GM04504 (cell line): Measurements from ENCODE around the gene CNTN6.
"Not testable (repeated sequence)": the region's sequence is repeated elsewhere in the genome, so short reads cannot be mapped to it uniquely, and the experiment has no call there.

Source experiments
- DNase-seq: peaks from one replicate; pipeline ENCODE4 v3.0.0-alpha.2; 2012; ENCODE audit warnings: low read depth

CNTN6 gene

DNA sequence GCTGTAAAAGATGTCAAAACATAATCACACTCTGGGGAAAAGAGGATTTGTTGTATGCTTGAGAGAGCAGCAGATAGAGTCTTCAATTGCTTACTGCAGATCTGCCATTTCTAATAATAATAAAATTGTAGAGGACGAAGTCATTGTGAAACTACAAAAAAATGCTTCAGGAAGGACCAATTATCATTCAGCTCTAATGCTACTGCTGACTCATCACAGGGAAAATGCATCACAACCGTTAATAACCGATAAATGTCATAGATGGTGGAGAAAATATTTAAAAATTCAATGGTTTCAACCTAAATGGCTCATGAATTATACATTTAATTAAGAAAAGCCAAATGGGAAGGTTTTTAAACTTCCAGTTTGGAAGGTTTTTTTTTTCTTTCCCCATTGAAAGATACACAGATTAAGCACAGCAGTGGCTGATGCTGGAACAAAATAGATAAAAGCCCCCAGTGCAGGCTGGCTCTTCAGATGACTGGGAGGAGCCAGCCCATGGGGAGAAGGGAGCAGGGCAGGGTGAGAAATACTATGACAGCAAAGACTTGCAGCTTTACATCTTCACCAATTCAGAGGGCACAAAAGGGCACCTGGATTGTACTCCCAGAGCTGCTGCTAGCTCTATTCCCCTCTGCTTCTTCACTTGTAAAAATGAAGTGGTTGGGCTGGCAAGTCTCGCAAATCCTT lies 196.1 kb downstream of the CNTN6 start:
- DNase-seq: no peak

DNA sequence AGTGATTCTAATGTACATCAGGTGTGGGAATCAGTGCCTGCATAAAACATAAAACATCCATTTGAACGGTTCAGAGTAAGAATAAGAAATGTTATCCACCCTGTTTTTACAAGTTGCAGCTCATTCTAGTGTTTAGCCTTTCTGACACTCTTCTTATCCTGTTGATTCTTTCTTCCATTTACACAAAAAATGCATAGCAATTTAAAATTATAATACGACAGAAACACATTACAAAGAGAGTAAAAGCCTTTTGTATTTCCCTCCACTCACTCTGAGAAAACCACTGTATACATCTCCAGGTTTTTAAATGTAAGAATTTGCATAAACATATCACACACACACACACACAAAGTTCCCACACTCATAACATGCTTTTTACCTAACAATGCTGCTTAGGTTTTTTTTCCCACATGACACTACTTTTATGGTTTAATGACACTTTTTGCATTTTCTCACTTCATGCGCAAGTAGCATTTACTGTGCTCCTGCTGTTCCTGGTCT lies 199.8 kb downstream of the CNTN6 start:
- no peak for DNase-seq

DNA sequence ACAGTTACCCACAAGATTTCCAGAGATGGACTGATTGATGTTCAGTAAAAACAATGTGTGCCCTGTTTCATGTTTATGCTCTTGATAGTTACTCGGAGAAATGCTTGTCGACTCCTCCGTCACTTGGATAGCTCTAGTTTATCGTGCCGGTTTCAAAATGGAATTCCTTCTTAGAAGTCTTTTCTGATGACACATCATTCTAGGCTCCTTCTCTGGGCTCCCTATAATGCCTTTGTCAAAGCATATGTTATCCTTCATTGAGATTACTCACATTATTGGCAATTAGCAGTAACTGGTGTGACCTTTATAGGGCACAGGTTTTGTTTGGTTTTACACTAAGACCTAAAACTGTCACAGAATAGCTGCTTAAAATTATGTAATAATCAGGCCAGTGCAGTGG lies 201.8 kb downstream of the CNTN6 start:
- DNase-seq: no peak

DNA sequence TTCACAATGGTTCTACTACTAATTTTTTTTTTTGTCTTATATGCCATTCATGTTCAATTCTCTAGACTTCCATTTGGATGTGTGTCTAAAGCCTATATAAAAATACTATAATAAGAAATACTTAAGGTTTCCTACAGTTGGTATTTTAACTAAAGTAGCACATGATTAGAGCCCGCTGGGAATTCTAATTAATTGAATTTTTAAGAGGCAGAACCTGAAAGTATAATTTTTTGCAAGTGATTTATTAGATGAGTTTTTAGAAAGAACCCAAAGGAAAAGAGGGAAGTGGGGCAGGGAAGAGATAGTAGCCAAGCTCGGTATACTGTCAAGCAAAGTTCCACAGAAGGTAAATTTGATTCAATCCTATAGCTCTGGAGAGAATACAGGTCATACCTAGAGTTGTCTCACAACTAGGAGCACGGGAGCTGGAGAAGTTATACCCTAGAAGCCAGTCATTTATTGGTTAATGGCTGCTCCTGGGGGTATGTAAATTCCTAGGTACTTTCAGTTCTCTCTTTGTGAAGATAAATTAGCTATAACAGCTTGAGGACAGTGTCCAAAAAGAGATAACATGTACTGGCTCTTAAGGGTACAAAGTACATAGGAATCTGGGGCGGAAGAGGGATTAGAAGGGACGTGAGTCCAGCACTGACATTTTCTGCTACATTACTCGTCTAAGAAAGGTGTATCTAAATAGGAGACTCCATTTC lies 225.6 kb downstream of the CNTN6 start:
- DNase-seq: no peak

DNA sequence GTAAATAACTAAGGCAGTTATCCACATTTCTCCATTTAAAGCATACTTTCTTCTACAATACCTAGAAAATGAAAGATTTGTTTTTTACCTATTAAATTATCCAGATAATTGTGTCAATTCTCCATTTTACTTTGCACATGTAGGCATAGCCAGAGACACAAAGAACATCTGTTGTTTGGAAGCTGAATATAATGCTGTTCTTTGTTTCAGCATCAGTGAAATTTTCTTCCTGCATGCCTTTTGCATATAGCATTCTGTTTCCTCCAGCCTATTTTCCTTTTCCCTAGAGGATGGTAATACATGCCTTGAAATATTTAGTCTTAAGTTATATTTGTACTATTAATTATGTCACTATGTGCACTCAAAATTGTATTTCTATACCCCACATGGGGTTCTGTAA lies 233.7 kb downstream of the CNTN6 start:
- DNase-seq: no peak

DNA sequence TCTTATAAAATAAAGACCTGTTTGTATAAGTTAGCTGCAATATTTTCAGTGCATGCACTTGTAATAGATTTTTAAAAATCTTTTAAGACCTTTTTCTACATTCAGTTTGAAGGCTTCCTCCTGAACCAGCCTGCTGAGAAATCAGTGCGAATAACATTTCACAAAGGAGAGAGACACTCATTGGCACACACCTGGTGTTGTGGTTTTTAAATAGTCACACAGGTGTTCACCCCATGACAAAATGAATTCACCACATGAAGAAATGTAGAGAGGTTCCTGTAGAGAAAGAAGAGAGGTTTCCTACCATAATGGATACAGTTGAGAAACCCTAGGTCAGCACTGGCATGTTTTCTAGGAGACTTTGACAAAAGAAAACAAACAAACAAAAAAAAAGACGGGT lies 237.3 kb downstream of the CNTN6 start:
- no peak for DNase-seq

DNA sequence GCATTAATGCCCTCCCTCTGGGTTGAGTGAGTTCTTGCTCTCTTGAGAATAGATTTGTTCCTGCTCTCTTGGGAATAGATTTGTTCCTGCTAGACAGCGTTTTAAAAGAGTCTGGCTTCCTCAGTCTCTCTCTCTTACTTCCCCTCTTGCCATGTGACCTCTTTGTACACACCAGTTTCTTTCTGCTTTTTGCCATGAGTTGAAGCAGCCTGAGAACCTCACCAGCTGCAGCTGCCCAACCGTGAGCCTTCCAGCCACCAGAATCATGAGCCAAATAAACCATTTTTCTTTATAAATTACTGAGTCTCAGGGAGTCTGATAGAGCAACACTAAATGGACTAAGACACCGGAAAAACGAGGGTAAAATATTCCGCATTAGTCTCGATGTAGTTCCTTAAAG lies 253.6 kb downstream of the CNTN6 start:
- no peak for DNase-seq

DNA sequence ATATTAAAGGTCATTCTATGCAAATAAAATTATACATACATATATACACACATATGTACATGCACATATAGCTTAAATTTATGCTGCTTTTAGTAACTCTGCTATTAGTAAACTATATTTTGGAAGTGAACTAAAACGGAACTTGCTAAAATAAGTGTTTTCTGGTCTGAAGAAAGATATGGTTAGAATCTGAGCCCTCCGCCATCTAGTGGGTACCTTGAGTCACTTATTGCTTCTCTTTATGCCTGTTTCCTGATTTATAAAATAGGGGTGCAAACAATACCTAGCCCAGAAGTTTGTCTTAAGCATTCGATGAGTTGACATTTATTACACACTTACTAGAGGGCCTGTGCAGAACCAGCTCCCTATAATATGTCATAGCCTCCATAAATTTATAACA lies 255.7 kb downstream of the CNTN6 start:
- no peak for DNase-seq

DNA sequence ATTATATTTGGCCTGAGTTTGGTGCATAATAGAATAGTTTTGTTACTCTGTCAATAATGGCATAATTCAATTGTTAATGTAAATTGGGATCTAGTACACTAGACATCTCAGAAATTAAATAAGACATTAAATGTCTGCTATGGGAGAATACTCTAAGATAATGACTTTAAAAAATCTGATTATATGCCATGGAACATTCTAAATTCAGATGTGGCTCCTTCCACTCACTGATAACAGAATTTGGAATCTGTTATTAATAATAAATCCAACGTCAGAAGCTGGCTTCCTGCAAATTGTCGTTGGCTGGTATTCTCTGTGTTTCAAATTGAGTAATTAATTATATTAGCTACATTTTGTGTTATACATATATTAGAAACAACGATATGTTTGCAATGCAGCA lies 258.1 kb downstream of the CNTN6 start:
- no peak for DNase-seq

DNA sequence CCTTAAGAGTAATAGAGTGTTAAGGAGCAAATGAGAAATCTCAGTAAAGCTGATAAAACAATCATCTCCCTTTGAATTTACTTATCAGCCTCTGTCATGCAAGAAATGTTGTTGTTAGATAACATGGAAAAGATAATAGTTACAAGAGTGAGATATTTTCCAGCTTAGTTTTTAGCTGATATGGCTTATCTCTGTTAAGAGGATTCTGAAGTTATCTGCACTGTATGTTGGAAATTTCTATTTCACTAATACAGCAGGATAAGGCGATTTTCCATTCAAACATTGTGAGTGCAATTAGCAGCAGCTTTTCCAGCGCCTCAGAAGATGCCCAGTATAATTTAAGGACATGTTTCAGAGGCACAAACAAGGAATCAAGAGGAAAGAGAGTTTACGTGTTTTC lies 262.9 kb downstream of the CNTN6 start:
- DNase-seq: no peak

DNA sequence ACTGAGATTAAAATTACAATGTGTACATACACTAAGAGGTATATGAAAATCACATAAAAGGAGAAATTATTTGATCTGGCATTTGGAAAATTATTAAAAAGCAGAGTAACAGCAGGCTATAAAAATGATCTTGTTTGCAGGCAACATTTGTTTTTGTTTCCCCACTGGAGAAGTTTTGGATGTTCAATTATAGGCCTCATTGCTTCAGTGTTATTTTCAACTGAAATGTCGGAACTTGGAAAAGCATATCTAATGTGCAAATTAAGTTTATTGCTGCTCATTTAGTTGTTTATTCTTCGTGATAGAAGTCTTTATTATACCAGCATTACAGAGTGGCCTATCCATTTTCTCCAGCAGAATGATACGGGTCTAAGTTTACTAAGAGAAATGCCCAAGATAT lies 263.3 kb downstream of the CNTN6 start:
- no peak for DNase-seq

DNA sequence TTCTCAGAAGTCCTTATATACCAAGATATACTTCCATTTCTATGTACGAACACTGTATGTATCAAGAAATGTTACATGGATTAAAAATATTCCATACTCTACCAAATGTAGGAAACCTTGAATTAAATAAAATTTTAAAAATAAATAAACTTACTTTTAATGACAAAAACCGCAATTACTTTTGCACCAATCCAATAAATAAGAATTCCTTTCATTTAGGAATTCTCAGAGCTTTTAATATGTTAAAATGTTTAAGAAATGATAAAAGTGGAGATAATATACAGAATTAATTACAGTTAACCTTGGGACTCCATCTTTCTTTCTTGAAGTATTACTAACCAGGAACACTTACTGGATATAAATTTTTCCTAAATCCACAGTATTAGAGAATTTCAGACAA lies 272.7 kb downstream of the CNTN6 start:
- no peak for DNase-seq

DNA sequence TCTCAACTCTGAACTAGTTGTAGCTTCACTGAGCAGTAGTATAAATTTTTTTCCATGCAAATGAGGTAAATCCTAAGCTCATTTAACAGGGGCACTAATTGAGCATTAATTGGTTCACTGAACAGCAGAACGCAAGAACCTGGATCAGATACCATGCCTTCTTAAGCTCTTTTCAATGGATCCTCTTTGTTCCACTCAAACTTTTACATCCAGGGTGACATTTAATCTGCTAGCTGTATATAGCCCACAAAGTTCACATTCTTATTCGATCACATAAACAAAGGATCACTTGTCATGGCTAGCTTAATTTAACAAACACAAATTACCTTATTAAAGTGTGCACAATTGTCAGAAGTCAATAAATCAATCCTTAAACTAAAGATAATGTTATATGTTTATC lies 281.6 kb downstream of the CNTN6 start:
- DNase-seq: no peak

DNA sequence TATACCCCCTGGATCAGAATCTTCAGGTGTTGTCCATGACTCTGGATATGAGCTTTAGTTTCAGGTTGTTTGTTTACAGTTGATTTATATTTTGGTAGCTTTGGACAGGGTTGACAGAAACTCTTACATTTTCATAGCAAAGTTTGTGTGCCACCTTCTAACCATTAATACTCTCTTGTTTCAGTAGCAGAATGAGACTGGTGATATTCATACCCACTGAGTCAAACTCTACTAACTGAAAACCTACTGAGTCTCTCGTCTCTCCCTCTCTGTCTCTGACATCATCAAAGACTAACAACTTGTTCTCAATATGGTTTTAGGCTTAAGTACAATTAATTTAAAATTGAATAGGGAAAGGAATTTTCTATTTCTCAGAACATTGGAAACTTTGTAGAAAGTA lies 282.3 kb downstream of the CNTN6 start:
- DNase-seq: no peak

DNA sequence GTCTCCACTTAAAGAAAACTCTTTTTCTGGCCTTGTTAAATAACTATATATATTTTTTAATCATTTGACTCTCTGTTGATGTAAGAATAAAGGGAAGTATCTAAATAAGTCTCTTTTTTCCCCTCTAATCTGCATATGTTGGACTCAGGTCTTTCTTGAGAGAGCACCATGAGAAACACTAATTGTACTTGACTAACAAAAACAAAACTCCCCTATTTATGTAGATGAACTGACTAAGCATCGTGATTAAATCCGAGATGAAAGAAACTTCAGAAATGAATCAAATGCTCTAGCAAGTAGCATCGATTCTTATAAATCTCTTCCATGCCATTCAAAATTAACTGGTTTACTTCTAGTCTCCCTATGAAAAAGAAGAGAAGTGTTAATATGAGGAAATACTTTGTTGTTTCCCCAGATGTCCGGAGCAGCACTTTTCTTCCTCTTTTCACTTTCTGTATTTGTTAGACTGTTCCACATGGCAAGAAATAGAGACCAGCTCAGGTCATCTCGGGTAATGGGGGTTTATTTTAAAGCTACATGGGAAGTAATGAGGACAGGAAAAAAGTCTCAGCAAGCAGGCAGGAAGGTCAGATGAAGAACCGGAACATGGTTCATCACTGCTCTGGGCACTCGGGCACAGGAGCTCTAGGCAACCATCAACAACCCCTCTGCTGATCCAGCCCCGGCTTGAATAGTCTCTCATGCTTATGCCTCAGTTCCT lies 288.3 kb downstream of the CNTN6 start:
- DNase-seq: no peak

DNA sequence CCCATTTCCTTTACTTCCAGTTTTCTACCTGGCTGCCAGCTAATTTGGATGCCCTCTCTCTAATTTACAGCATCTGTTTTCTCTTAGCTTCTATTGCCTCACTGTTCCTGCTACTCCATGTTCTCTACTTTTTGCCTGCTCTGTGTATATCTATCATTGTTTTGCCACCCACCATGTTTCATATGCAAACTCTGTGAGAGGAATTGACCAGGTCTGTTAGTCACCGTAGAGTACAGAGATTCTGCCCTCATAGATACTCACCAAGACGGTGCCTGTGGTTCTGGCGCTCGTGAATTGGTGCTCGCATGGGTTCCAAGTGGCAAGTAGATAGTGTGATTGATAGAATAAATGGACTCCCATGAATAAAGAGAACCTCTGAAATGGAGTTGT lies 288.8 kb downstream of the CNTN6 start:
- no peak for DNase-seq

DNA sequence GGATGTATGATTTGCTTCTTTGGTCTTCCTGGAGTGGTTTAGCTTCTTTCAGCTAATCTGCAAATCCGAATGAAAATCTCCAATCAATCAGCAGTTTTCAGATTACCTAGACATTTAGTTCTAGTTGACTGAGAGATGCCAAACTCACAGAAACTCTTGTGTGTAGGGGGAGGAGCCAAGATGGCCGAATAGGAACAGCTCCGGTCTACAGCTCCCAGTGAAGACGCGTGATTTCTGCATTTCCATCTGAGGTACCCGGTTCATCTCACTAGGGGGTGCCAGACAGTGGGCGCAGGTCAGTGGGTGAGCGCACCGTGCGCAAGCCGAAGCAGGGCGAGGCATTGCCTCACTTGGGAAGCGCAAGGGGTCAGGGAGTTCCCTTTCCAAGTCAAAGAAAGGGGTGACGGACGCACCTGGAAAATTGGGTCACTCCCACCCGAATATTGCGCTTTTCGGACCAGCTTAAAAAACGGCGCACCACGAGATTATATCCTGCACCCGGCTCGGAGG lies 294.6 kb downstream of the CNTN6 start:
- DNase-seq: not testable (repeated sequence)

DNA sequence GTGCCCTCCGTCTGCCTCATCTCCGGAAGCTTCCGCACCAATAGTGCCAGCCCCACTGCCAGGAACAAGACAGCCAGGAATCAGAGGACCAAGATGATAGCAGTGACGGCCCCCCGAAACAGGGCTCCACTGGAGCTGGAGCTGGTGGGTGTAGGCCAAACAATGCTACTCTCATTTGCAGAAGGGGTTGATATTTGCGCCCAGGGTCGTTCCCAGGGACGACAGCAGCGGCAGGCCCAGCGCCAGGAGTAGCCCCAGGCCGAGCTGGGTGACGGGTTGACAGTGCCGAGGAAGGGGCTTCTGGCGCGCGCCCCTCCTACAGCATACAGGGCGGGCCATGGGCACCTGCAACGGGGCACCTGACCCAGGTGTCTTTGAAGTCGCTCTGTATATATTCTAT lies 301.4 kb downstream of the CNTN6 start:
- no peak for DNase-seq

DNA sequence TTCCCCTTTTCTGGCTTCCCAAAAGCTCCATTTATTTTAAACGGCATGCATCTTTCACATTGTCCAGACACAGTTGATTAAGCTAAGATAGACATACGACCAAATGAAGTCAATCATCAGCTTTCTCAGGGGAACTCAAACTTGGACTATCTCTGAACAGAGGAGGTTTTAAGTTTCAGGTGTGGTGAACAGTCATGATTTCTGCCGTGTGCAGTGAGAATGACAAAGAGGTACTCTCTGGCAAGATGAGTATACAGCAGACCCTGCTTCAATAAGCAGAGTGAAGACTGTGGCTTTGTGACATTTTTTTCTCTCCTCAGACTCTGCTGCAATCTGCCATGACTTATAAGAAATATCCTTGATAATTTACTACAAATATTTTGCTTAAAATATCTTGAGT lies 307.7 kb downstream of the CNTN6 start:
- DNase-seq: no peak

DNA sequence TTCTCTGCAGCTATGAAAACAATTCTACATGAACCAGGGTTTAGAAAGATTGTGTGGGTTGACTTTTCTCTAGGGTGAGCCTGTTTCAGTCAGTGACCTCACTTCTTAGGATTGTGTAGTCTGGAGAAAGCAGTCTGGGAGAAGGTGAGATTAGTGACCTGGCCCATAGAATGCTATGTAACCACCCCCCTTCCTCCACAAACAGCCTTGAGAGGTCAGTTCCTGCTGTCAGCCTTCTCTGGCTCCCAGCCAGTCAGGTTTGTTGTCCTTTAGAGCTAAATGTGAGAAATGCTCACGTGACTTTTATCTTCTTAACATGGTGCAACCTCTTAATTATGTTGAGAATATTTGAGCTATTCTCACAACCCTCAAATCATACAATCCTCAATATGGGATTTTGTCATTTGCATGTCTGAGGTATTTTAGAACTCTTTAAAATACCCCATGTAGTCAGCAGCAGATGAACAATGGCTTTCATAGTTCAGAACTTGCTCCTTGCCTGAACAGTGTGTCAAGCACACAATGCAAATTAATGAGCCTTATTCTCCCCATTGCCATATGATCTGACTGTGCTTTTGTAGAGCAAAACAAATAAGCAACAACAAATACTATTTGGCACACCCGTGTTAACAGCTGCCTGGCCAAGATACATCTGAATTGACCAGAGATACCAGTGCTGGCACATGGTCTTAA lies 311.6 kb downstream of the CNTN6 start:
- DNase-seq: no peak

DNA sequence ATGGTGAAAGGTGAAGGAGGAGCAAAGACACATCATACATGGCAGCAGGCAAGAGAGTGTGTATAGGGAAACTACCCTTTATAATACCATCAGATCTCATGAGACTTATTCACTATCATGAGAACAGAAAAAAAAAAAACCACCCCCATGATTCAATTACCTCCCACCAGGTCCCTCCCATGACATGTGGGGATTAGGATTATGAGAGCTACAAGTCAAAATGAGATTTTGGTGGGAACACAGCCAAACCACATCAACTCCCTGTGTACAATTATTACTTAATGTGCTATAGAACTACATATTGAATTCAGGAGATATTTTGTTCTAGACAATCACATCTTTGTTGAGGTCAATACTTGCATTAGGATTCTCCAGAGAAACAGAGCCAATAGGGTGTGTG lies 313.4 kb downstream of the CNTN6 start:
- no peak for DNase-seq

DNA sequence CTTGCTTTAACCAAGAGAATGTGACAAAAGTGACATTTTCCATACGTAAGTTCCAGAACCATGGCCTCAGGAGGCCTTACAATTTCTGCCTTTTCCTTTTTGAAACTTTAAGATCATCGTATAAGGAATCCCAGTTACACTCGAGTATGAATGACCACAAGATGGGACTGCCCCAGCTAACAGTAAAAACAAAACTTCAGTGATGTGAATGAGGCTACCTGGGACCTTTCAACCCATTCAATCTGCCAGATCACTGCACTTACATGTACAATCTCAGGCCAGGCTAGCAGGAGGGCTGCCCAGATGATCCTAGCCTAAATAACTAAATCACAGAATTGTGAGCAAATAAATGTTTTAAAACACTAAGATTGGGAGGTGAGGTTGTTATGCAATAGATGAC lies 328.8 kb downstream of the CNTN6 start:
- DNase-seq: no peak
